ENCODE data around the gene PFKFB3. TPM values are rescaled to one million over a fixed set of nuclear protein-coding genes. Genes with fewer than 3 reads are reported as not detected.
"Not testable (repeated sequence)": the region's sequence is repeated elsewhere in the genome, so short reads cannot be mapped to it uniquely, and the experiment has no call there.

The PFKFB3 gene
- total RNA-seq = 30.8 TPM
- long read RNA-seq, full-length matches to known transcripts = 12 of 45 reads
- long read RNA-seq, partial matches to known transcripts = 15 of 45 reads
- long read RNA-seq, other reads (novel, unspliced or antisense) = 18 of 45 reads

GRCh38 chr10:6202684-6203330 is at the start of gene PFKFB3:
TSS of gene PFKFB3 (plus strand) at chr10:6202932. CDS start at chr10:6203261, 329 bp downstream.
- DNase-seq (peak; percentile 98), ATAC-seq (peak; percentile 93)
- intact Hi-C loops (cut with micrococcal nuclease) = loop anchor here (10.0 kb wide), 1 partner anchor 88 kb away; no protein-coding TSS in a partner anchor

GRCh38 chr10:6153845-6154244 is 48.9 kb upstream of the PFKFB3 start:
- intact Hi-C loops (cut with micrococcal nuclease) = no loop called here

GRCh38 chr10:6154566-6154965 is 48.2 kb upstream of the PFKFB3 start:
- ATAC-seq (no peak), DNase-seq (no peak)
- intact Hi-C loops (cut with micrococcal nuclease) = no loop called here

More at GRCh38 chr10:6153845-6154244, 48.9 kb upstream of the PFKFB3 start:
- no peak for ATAC-seq
- no peak for DNase-seq

GRCh38 chr10:6158276-6158675 is 44.5 kb upstream of the PFKFB3 start:
- ATAC-seq = no peak
- DNase-seq = no peak
- intact Hi-C loops (cut with micrococcal nuclease) = no loop called here

GRCh38 chr10:6161921-6162320 is 40.8 kb upstream of the PFKFB3 start:
- intact Hi-C loops (cut with micrococcal nuclease) = no loop called here
- DNase-seq = no peak
- no peak for ATAC-seq

- intact Hi-C loops (cut with micrococcal nuclease) = no loop called here
- DNase-seq = peak; percentile 32
- ATAC-seq = peak; percentile 7
Measured at GRCh38 chr10:6162589-6163356, 40.0 kb upstream of the PFKFB3 start.

- intact Hi-C loops (cut with micrococcal nuclease) = no loop called here
- ATAC-seq = peak; percentile 99
Measured at GRCh38 chr10:6163364-6164270, 39.1 kb upstream of the PFKFB3 start.

GRCh38 chr10:6164271-6165095 is 38.2 kb upstream of the PFKFB3 start:
- ATAC-seq = no peak
- intact Hi-C loops (cut with micrococcal nuclease) = no loop called here

More at GRCh38 chr10:6163364-6164270, 39.1 kb upstream of the PFKFB3 start:
- peak; percentile 95 for DNase-seq

GRCh38 chr10:6165221-6165725 is 37.5 kb upstream of the PFKFB3 start:
- intact Hi-C loops (cut with micrococcal nuclease) = no loop called here
- no peak for DNase-seq
- no peak for ATAC-seq

More at GRCh38 chr10:6164271-6165095, 38.2 kb upstream of the PFKFB3 start:
- peak; percentile 18 for DNase-seq

GRCh38 chr10:6165933-6166332 is 36.8 kb upstream of the PFKFB3 start:
- ATAC-seq; intact Hi-C loops (cut with micrococcal nuclease); DNase-seq: not testable (repeated sequence)

GRCh38 chr10:6167456-6167855 is 35.3 kb upstream of the PFKFB3 start:
- DNase-seq = no peak
- intact Hi-C loops (cut with micrococcal nuclease) = no loop called here
- ATAC-seq = no peak

- DNase-seq (no peak), ATAC-seq (no peak)
- intact Hi-C loops (cut with micrococcal nuclease) = no loop called here
Measured at GRCh38 chr10:6168084-6168483, 34.6 kb upstream of the PFKFB3 start.

GRCh38 chr10:6170638-6171037 is 32.1 kb upstream of the PFKFB3 start:
- intact Hi-C loops (cut with micrococcal nuclease) = no loop called here
- ATAC-seq (peak; percentile 28), DNase-seq (no peak)

GRCh38 chr10:6171881-6172695 is 30.6 kb upstream of the PFKFB3 start:
- DNase-seq (peak; percentile 65), ATAC-seq (peak; percentile 73)
- intact Hi-C loops (cut with micrococcal nuclease) = no loop called here

- no peak for DNase-seq
- ATAC-seq = no peak
- intact Hi-C loops (cut with micrococcal nuclease) = no loop called here
Measured at GRCh38 chr10:6173203-6173602, 29.5 kb upstream of the PFKFB3 start.

GRCh38 chr10:6174201-6174874 is 28.4 kb upstream of the PFKFB3 start:
- intact Hi-C loops (cut with micrococcal nuclease) = no loop called here
- DNase-seq = peak; percentile 66
- peak; percentile 2 for ATAC-seq

Data from left ventricle myocardium superior (tissue), 1 donor.